ENCODE data around the gene GIT1. TPM values are rescaled to one million over a fixed set of nuclear protein-coding genes. Genes with fewer than 3 reads are reported as not detected.
A peak's percentile ranks its signal among the peaks of the same experiment; 100 is the strongest.

GIT1 gene
- total and polyA plus RNA-seq, 9 of the 15 experiments (the other 6 are each of a cell fraction or from before 2014, with no cell fraction given) = 0.35 to 35.3 (median 17.1) TPM

- TF ChIP-seq PHF8 (IDR thresholded peaks at IDR 0.05; ENCODE audit: borderline replicate concordance, low read length) (peak; percentile 28; the same call in 1 of the 2 replicates), ZNF695 (CRISPR knock-in tag; IDR thresholded peaks at IDR 0.05) (no peak), ZC3H11A (IDR thresholded peaks at IDR 0.05; ENCODE audit: low read depth, low read length) (no peak), ZNF143 (CRISPR knock-in tag; IDR thresholded peaks at IDR 0.05) (0 out of 2 replicates have a peak, but pooled peaks have one; percentile 12), ZBTB49 (CRISPR knock-in tag; IDR thresholded peaks at IDR 0.05; ENCODE audit: borderline replicate concordance) (no peak), SMAD1 (IDR thresholded peaks at IDR 0.05; ENCODE audit: low read depth, low read length, partially characterized antibody) (no peak), SAFB2 (IDR thresholded peaks at IDR 0.05; ENCODE audit: borderline replicate concordance, low read depth, low read length, severe bottlenecking) (no peak), ZNF75A (CRISPR knock-in tag; IDR thresholded peaks at IDR 0.05) (no peak), ZNF445 (CRISPR knock-in tag; IDR thresholded peaks at IDR 0.05; ENCODE audit: low read depth) (no peak), NELFE (IDR thresholded peaks at IDR 0.05; ENCODE audit: insufficient read depth, insufficient read length) (no peak), POLR2AphosphoS5 (IDR thresholded peaks at IDR 0.05; ENCODE audit: control insufficient read depth, insufficient read depth, low read depth, low read length) (no peak), ZNF518B (CRISPR knock-in tag; IDR thresholded peaks at IDR 0.05) (no peak), ZNF12 (CRISPR knock-in tag; IDR thresholded peaks at IDR 0.05) (0 out of 2 replicates have a peak, but pooled peaks have one; percentile 62), PTRF (tag; IDR thresholded peaks at IDR 0.05) (no peak), TEAD1 (CRISPR knock-in tag; IDR thresholded peaks at IDR 0.05) (0 out of 4 replicates have a peak, but pooled peaks of 1 of the 2 experiments have one; percentile 69), L3MBTL2 (IDR thresholded peaks at IDR 0.05) (peak; percentile 94), NFXL1 (CRISPR knock-in tag; IDR thresholded peaks at IDR 0.05) (no peak), TAF7 (tag; IDR thresholded peaks at IDR 0.05) (no peak), BRF2 (IDR thresholded peaks at IDR 0.05; ENCODE audit: borderline replicate concordance, insufficient read depth, insufficient read length) (no peak), ZNF780A (CRISPR knock-in tag; IDR thresholded peaks at IDR 0.05) (no peak), SMAD4 (CRISPR knock-in tag; conservative IDR thresholded peaks at IDR 0.05) (peak; percentile 88)
Observed at GRCh38 chr17:29617481-29618271, 28.2 kb upstream of the GIT1 start (continued).

All from K562 (cell line).